ENCODE results near the gene NCKAP5. TPM values are rescaled to one million over a fixed set of nuclear protein-coding genes. Genes with fewer than 3 reads are reported as not detected.

The NCKAP5 gene
- total and polyA plus RNA-seq, 2 experiments from 2014 or later: 2.2 to 5.5 TPM

DNA sequence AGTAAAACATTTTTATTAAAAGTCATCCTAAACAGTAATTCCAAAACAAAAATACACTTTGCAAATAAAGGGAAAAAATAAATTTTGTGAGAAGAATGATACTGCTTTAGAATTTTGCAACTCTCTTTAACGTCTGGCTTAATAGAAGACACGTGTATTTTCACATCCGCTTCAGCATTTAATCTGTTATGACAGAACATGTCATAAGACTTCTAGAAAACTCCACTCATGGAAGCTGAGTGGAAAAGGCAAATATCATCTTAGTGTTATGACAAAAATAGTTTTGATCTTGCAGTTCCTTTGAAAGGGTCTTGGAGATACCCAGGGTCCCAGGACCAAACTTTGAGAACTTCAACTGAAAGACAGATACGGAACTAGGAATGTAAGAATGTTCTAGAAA, 350.1 kb downstream of the NCKAP5 start:
- Histone ChIP-seq H3K27me3 (no peaks in the 10 kb centered on the region), H3K4me2 (no peak overlapping the region), H3K9me2 (replicated peaks; ENCODE audit: insufficient read depth) (no peaks in the 10 kb centered on the region), H2AFZ (no peak overlapping the region), H3K4me3 (no peak overlapping the region), H3K27ac (no peak overlapping the region), H4K20me1 (ENCODE audit: insufficient read depth, poor library complexity, severe bottlenecking) (no peaks in the 10 kb centered on the region), H3K9me3 (ENCODE audit: low read depth) (no peaks in the 10 kb centered on the region), H3K79me2 (no peaks in the 10 kb centered on the region), H3K36me3 (replicated peaks; ENCODE audit: insufficient read depth, low read depth) (no peaks in the 10 kb centered on the region), H3K4me1 (ENCODE audit: insufficient read depth) (no peaks in the 10 kb centered on the region)
- no peak for DNase-seq (ENCODE audit: low spot score)
- TF ChIP-seq, protein P1, sequence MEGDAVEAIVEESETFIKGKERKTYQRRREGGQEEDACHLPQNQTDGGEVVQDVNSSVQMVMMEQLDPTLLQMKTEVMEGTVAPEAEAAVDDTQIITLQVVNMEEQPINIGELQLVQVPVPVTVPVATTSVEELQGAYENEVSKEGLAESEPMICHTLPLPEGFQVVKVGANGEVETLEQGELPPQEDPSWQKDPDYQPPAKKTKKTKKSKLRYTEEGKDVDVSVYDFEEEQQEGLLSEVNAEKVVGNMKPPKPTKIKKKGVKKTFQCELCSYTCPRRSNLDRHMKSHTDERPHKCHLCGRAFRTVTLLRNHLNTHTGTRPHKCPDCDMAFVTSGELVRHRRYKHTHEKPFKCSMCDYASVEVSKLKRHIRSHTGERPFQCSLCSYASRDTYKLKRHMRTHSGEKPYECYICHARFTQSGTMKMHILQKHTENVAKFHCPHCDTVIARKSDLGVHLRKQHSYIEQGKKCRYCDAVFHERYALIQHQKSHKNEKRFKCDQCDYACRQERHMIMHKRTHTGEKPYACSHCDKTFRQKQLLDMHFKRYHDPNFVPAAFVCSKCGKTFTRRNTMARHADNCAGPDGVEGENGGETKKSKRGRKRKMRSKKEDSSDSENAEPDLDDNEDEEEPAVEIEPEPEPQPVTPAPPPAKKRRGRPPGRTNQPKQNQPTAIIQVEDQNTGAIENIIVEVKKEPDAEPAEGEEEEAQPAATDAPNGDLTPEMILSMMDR (IDR thresholded peaks at IDR 0.05; ENCODE audit: poor library complexity): no peak
- TF ChIP-seq EZH2 (IDR thresholded peaks at IDR 0.05; ENCODE audit: borderline replicate concordance) (no peak), EZH2phosphoT487 (IDR thresholded peaks at IDR 0.05; ENCODE audit: low read depth, severe bottlenecking, unreplicated experiment) (no peak)
- 95% methylated on average over 4 of the region's 4 CpGs for WGBS (ENCODE audit: low lambda C conversion rate, missing lambda C conversion rate)

DNA sequence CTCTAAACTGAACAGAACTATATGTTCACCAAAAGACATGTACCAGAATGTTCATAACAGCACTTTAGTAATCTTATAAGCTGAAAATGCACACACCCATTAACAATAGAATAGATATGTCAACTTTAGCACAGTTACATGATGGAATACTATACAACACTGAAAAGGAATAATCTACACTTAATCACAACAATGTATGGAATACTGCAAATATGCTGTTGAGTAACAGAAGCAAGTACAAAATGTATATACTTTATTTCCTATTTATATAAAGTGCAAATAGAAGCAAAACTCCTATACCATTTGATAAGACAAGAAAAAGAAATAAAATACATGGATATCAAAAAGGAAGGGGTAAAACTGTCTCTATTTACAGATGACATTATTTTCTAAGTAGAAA, 352.8 kb downstream of the NCKAP5 start:
- no peaks in the 10 kb centered on the region for H3K9me2 ChIP-seq (replicated peaks; ENCODE audit: insufficient read depth)
- no peak overlapping the region for H3K27ac ChIP-seq
- H3K4me2 ChIP-seq: no peak overlapping the region
- TF ChIP-seq, protein P1 (IDR thresholded peaks at IDR 0.05; ENCODE audit: poor library complexity): no peak
- TF ChIP-seq EZH2phosphoT487 (IDR thresholded peaks at IDR 0.05; ENCODE audit: low read depth, severe bottlenecking, unreplicated experiment): no peak
- no peak for TF ChIP-seq EZH2 (IDR thresholded peaks at IDR 0.05; ENCODE audit: borderline replicate concordance)
- no peaks in the 10 kb centered on the region for H3K27me3 ChIP-seq
- H3K79me2 ChIP-seq: no peaks in the 10 kb centered on the region
- DNase-seq (ENCODE audit: low spot score): no peak
- H2AFZ ChIP-seq: no peak overlapping the region
- H4K20me1 ChIP-seq (ENCODE audit: insufficient read depth, poor library complexity, severe bottlenecking): no peaks in the 10 kb centered on the region
- H3K4me1 ChIP-seq (ENCODE audit: insufficient read depth): no peaks in the 10 kb centered on the region
- H3K9me3 ChIP-seq (ENCODE audit: low read depth): no peaks in the 10 kb centered on the region
- no peaks in the 10 kb centered on the region for H3K36me3 ChIP-seq (replicated peaks; ENCODE audit: insufficient read depth, low read depth)
- H3K4me3 ChIP-seq: no peak overlapping the region

DNA sequence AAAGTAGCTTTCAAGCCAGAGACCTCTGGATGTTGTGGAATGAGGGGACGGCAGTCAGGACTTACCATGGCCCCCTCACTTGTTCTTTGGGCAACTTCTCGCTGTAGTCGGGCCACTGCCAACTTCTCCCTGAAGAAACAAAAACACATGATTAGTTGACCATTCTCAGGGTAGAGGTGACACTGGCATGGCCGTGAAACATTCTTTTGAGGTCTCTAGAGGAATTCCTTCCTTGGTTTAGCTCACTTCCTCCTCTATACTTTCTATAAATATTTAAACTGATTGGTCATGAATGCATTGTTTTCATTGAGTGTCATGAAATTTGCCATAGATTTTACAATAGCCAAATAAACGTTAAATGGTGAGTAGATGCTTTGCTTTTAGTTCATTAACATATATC, 354.6 kb downstream of the NCKAP5 start:
- no peak overlapping the region for H3K4me2 ChIP-seq

More for the DNA sequence above, 354.6 kb downstream of the NCKAP5 start:
- Histone ChIP-seq H2AFZ (no peak overlapping the region), H4K20me1 (ENCODE audit: insufficient read depth, poor library complexity, severe bottlenecking) (no peaks in the 10 kb centered on the region), H3K4me1 (ENCODE audit: insufficient read depth) (no peaks in the 10 kb centered on the region), H3K27me3 (no peaks in the 10 kb centered on the region), H3K9me3 (ENCODE audit: low read depth) (no peaks in the 10 kb centered on the region), H3K9me2 (replicated peaks; ENCODE audit: insufficient read depth) (no peaks in the 10 kb centered on the region), H3K27ac (no peak overlapping the region), H3K36me3 (replicated peaks; ENCODE audit: insufficient read depth, low read depth) (no peaks in the 10 kb centered on the region), H3K79me2 (no peaks in the 10 kb centered on the region), H3K4me3 (no peak overlapping the region)
- TF ChIP-seq, protein P1 (IDR thresholded peaks at IDR 0.05; ENCODE audit: poor library complexity): no peak
- no peak for TF ChIP-seq EZH2 (IDR thresholded peaks at IDR 0.05; ENCODE audit: borderline replicate concordance)
- TF ChIP-seq EZH2phosphoT487 (IDR thresholded peaks at IDR 0.05; ENCODE audit: low read depth, severe bottlenecking, unreplicated experiment): no peak
- WGBS (ENCODE audit: low lambda C conversion rate, missing lambda C conversion rate): 84% methylated on average over 5 of the region's 5 CpGs
- no peak for DNase-seq (ENCODE audit: low spot score)
